CD4-positive, alpha-beta T cell (primary cell): ENCODE measurements around the gene SEBOX. TPM values are rescaled to one million over a fixed set of nuclear protein-coding genes. Genes with fewer than 3 reads are reported as not detected.

Experiments
- ATAC-seq: fragments of 200-7000 bp; cut with Tn5 transposase; one replicate; pipeline ENCODE4 v1.10.0; 2022; ENCODE audit warnings: mild to moderate bottlenecking; ENCODE audit not compliant: poor library complexity
- CTCF ChIA-PET: fragments of 350-600 bp; sonication (Branson Sonifier 250); formaldehyde crosslinking; loops from one replicate; lab custom pipeline; 2021; ENCODE audit warnings: antibody characterized with exemption, inconsistent platforms; lab: Charles Lee
- POLR2A ChIA-PET: fragments of 350-600 bp; sonication (Branson Sonifier 250); formaldehyde crosslinking; loops from one replicate; lab custom pipeline; 2021; ENCODE audit warnings: antibody characterized with exemption, inconsistent platforms; lab: Charles Lee
- DNase-seq, 14 experiments: peaks; one replicate each; pipeline ENCODE4 v3.0.0-alpha.2; 2013 to 2020; ENCODE audit warnings: mixed read lengths in 2 of 14
- H3K27ac ChIP-seq, 2 donors: one replicate each; pipeline versions ENCODE4 v1.5.1 to v1.7.0; 2013; ENCODE audit warnings: low read length in 2 of 2, low read depth in 1 of 2, mild to moderate bottlenecking in 1 of 2
- H3K27me3 ChIP-seq, 2 experiments: 1 replicate in 1 of 2; 2 replicates in 1 of 2; pipeline versions ENCODE4 v1.6.1 to v1.7.0; 2013; ENCODE audit warnings: low read length in 2 of 2, control low read depth in 1 of 2, mild to moderate bottlenecking in 1 of 2, moderate library complexity in 1 of 2; ENCODE audit not compliant: insufficient read depth in 2 of 2, control insufficient read depth in 1 of 2
- H3K36me3 ChIP-seq: one replicate; pipeline ENCODE4 v1.6.1; 2013; ENCODE audit warnings: low read length, control low read depth; ENCODE audit not compliant: insufficient read depth
- H3K4me1 ChIP-seq: one replicate; pipeline ENCODE4 v1.6.1; 2013; ENCODE audit warnings: low read length, control low read depth; ENCODE audit not compliant: insufficient read depth
- H3K4me3 ChIP-seq: one replicate; pipeline ENCODE4 v1.5.1; 2013; ENCODE audit warnings: mild to moderate bottlenecking, low read length, moderate library complexity
- H3K9me3 ChIP-seq, 2 experiments: 1 replicate in 1 of 2; 2 replicates in 1 of 2; pipeline versions ENCODE4 v1.6.1 to v1.7.0; 2013; ENCODE audit warnings: low read length in 2 of 2, mild to moderate bottlenecking in 2 of 2, control low read depth in 1 of 2, moderate library complexity in 1 of 2; ENCODE audit not compliant: control insufficient read depth in 1 of 2, insufficient read depth in 1 of 2
- H3K27ac Mint-ChIP-seq: one replicate; pipeline ENCODE4 v1.8.0; 2020; ENCODE audit warnings: mixed read lengths
- H3K27me3 Mint-ChIP-seq: one replicate; pipeline ENCODE4 v1.8.0; 2021; ENCODE audit warnings: mixed read lengths
- H3K36me3 Mint-ChIP-seq: one replicate; pipeline ENCODE4 v1.8.0; 2021; ENCODE audit warnings: low read depth, mixed read lengths
- H3K4me1 Mint-ChIP-seq: one replicate; pipeline ENCODE4 v1.8.0; 2021; ENCODE audit warnings: low read depth, mixed read lengths
- H3K4me3 Mint-ChIP-seq: one replicate; pipeline ENCODE4 v1.8.0; 2020; ENCODE audit warnings: mild to moderate bottlenecking, mixed read lengths
- H3K9me3 Mint-ChIP-seq: one replicate; pipeline ENCODE4 v1.8.0; 2020; ENCODE audit warnings: mixed read lengths
- intact Hi-C, 2 experiments: fragments of 100-400 bp; cut with DNase I in 1 of 2; cut with micrococcal nuclease in 1 of 2; formaldehyde crosslinking; loops; one replicate each; pipeline versions ENCODE4 v1.15.1 to v1.9.0; 2023 to 2025; cut with DNase I, micrococcal nuclease
- microRNA-seq: library from miRNA; unstranded; fragments of <30 nt; microRNA quantifications from one replicate; pipeline ENCODE4 v1.2.0, GENCODE V29; 2021; ENCODE audit warnings: borderline microRNAs expressed, borderline replicate concordance
- total RNA-seq, 174 experiments: library from RNA in 2 of 174; stranded (reverse) in 2 of 174; gene quantifications; one replicate each; pipeline ENCODE4 v1.2.3 and lab custom pipeline; 2021 to 2026
- TF ChIP-seq, protein P1 (sequence below): fragments of 200-600 bp; IDR thresholded peaks from one replicate; pipeline ENCODE4 v1.8.0; 2022; ENCODE audit warnings: antibody characterized with exemption, mild to moderate bottlenecking

SEBOX gene
- total RNA-seq, 2 experiments from 2014 or later: not detected

GRCh38 chr17:28315846-28316705 lies 48.9 kb downstream of the SEBOX start:
- ATAC-seq: no peak
- Histone ChIP-seq H3K4me1 (peaks cover 20% of the 10 kb centered on the region), H3K27ac (no peak overlapping the region), H3K27me3 (no peaks in the 10 kb centered on the region), H3K9me3 (no peaks in the 10 kb centered on the region), H3K36me3 (no peaks in the 10 kb centered on the region), H3K4me3 (no peak overlapping the region)
- CTCF ChIA-PET: no interaction called here
- no peak for DNase-seq
- peaks cover 24% of the 10 kb centered on the region for H3K4me1 Mint-ChIP-seq
- no peaks in the 10 kb centered on the region for H3K27me3 Mint-ChIP-seq
- no peaks in the 10 kb centered on the region for H3K9me3 Mint-ChIP-seq
- intact Hi-C loops: loop anchor here in 1 of 2 experiments (5.0 kb wide), 1 partner anchor 274 kb away; the partner anchor contains the start of gene NLK
- no peaks in the 10 kb centered on the region for H3K36me3 Mint-ChIP-seq
- POLR2A ChIA-PET: no interaction called here
- H3K27ac Mint-ChIP-seq: no peak overlapping the region
- TF ChIP-seq, protein P1, sequence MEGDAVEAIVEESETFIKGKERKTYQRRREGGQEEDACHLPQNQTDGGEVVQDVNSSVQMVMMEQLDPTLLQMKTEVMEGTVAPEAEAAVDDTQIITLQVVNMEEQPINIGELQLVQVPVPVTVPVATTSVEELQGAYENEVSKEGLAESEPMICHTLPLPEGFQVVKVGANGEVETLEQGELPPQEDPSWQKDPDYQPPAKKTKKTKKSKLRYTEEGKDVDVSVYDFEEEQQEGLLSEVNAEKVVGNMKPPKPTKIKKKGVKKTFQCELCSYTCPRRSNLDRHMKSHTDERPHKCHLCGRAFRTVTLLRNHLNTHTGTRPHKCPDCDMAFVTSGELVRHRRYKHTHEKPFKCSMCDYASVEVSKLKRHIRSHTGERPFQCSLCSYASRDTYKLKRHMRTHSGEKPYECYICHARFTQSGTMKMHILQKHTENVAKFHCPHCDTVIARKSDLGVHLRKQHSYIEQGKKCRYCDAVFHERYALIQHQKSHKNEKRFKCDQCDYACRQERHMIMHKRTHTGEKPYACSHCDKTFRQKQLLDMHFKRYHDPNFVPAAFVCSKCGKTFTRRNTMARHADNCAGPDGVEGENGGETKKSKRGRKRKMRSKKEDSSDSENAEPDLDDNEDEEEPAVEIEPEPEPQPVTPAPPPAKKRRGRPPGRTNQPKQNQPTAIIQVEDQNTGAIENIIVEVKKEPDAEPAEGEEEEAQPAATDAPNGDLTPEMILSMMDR: no peak
- no peak overlapping the region for H3K4me3 Mint-ChIP-seq

GRCh38 chr17:28313841-28314240 lies 51.2 kb downstream of the SEBOX start:
- CTCF ChIA-PET: no interaction called here
- Histone ChIP-seq H3K36me3 (no peaks in the 10 kb centered on the region), H3K27ac (no peak overlapping the region), H3K27me3 (no peaks in the 10 kb centered on the region), H3K9me3 (no peaks in the 10 kb centered on the region), H3K4me3 (no peak overlapping the region), H3K4me1 (peaks cover 10% of the 10 kb centered on the region)
- Mint-ChIP-seq H3K36me3 (no peaks in the 10 kb centered on the region), H3K4me1 (peaks cover 9% of the 10 kb centered on the region), H3K9me3 (no peaks in the 10 kb centered on the region), H3K27ac (no peak overlapping the region), H3K4me3 (no peak overlapping the region), H3K27me3 (no peaks in the 10 kb centered on the region)
- intact Hi-C loops: no loop called here
- POLR2A ChIA-PET: no interaction called here
- no peak for ATAC-seq
- no peak for DNase-seq
- TF ChIP-seq, protein P1: no peak

Small RNAs within 50 kb of the gene (microRNA-seq; reads per million reads assigned to microRNA genes)
- 1.2 reads per million for gene MIR4723

Other genes with a start within 250 kb of the SEBOX start
- gene TMEM97, start 46.0 kb downstream of the SEBOX start, total RNA-seq: 1 to 10 TPM; 2.6 to 3.7 TPM
- 10 to 100 TPM; 52.6 to 53.1 TPM for gene IFT20, start 29.7 kb downstream of the SEBOX start, total RNA-seq
- 10 to 100 TPM in 1 of 2 experiments, 1 to 10 TPM in 1; 9.5 to 12.1 TPM for gene TNFAIP1, start 29.4 kb downstream of the SEBOX start, total RNA-seq
- 10 to 100 TPM; 22.1 to 23.9 TPM for gene POLDIP2, start 7.7 kb downstream of the SEBOX start, total RNA-seq
- gene VTN, start 5.1 kb upstream of the SEBOX start, total RNA-seq: under 1 TPM; 0.16 to 0.17 TPM
- 10 to 100 TPM; 12.5 to 15.4 TPM for gene SARM1, start 6.5 kb upstream of the SEBOX start, total RNA-seq
- under 1 TPM; 0.44 to 0.45 TPM for gene SLC46A1, start 41.0 kb upstream of the SEBOX start, total RNA-seq
- not detected for gene SLC13A2, start 108.4 kb upstream of the SEBOX start, total RNA-seq
- not detected for gene FOXN1, start 141.1 kb upstream of the SEBOX start, total RNA-seq
- 10 to 100 TPM; 77.1 to 83.9 TPM for gene UNC119, start 187.4 kb upstream of the SEBOX start, total RNA-seq
- gene PIGS, start 206.3 kb upstream of the SEBOX start, total RNA-seq: 10 to 100 TPM; 73.8 to 76.4 TPM
- 10 to 100 TPM; 21.8 to 22.7 TPM for gene ALDOC, start 211.7 kb upstream of the SEBOX start, total RNA-seq
- gene SPAG5, start 233.8 kb upstream of the SEBOX start, total RNA-seq: 10 to 100 TPM; 15.4 to 17.0 TPM
- gene RSKR, start 249.0 kb upstream of the SEBOX start, total RNA-seq: 10 to 100 TPM; 13.7 to 14.8 TPM